Measurements from ENCODE around the gene GPA33. TPM values are rescaled to one million over a fixed set of nuclear protein-coding genes. Genes with fewer than 3 reads are reported as not detected.

Gene GPA33
- total RNA-seq, 1 donor from 2014 or later = not detected

DNA sequence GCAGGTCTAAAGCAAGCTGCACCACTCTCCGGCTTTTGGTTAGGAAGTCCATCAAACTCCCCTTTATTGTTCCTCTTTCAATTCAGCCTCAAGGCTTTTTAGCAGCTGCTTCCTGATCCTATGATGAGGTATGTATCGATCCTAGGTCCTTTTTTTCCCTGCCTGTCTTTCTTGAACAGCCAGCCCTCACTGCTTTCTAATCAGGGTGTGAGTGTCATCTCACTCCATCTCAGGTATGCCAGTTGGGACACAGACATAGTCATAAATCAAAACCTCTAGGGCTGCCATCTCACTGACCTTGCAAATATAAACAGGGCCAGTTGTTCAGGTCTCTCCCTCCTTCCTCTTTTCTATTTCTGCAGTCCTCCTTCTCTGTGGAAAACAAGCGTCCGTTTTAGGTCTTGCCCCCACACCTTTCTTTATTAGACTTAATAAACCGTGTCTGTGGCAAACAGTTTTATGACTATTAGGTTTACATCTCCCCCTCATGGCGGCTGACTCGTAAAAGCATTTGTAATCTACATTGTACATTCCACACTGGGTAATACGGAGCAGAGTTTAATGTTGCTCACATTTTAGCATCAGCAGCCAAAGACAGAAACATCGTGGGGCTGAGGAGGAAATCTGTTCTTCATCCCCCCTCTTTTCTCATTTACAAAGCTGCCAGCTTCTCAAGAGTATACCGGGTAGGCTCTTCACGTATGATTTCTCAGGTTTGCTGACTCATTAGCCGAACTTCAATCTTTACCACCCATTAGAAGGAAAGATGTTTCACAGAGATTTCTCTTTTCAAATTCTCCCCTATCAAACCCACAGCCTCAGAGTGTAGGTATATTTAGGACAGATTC, 15.3 kb upstream of the GPA33 start:
- Mint-ChIP-seq H3K4me1 (ENCODE audit: unreplicated experiment) (peaks cover 32% of the 10 kb centered on the region), H3K27me3 (ENCODE audit: unreplicated experiment) (peaks cover 23% of the 10 kb centered on the region), H3K36me3 (ENCODE audit: unreplicated experiment) (no peaks in the 10 kb centered on the region)

DNA sequence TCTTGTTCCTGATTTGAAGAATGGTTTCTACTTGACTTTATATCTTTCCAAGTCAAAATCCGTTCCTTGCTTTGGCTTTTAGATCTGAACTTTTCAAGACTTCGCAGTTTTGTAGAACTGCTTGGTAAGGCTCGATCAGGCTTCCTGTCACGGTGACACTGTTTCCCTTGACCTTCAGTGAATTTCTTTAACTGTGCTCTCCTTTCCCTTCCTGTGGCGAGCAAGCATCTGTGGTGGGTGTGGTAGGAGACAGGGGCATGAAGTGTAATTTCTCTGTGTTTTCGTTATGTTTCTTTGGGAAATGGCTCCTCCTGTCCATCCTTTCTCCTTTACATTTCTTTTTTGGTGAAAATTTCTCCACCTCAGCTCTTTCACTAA, 14.1 kb upstream of the GPA33 start:
- TF ChIP-seq, protein P1, sequence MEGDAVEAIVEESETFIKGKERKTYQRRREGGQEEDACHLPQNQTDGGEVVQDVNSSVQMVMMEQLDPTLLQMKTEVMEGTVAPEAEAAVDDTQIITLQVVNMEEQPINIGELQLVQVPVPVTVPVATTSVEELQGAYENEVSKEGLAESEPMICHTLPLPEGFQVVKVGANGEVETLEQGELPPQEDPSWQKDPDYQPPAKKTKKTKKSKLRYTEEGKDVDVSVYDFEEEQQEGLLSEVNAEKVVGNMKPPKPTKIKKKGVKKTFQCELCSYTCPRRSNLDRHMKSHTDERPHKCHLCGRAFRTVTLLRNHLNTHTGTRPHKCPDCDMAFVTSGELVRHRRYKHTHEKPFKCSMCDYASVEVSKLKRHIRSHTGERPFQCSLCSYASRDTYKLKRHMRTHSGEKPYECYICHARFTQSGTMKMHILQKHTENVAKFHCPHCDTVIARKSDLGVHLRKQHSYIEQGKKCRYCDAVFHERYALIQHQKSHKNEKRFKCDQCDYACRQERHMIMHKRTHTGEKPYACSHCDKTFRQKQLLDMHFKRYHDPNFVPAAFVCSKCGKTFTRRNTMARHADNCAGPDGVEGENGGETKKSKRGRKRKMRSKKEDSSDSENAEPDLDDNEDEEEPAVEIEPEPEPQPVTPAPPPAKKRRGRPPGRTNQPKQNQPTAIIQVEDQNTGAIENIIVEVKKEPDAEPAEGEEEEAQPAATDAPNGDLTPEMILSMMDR (IDR thresholded peaks at IDR 0.05) = no peak
- Mint-ChIP-seq H3K27ac (ENCODE audit: unreplicated experiment) (no peak overlapping the region), H3K4me1 (ENCODE audit: unreplicated experiment) (peaks cover 26% of the 10 kb centered on the region), H3K27me3 (ENCODE audit: unreplicated experiment) (peaks cover 33% of the 10 kb centered on the region), H3K9me3 (ENCODE audit: unreplicated experiment) (no peaks in the 10 kb centered on the region), H3K4me3 (ENCODE audit: unreplicated experiment) (no peak overlapping the region), H3K36me3 (ENCODE audit: unreplicated experiment) (peaks cover 1% of the 10 kb centered on the region)
- no peak for DNase-seq (ENCODE audit: extremely low spot score, unreplicated experiment)

More for the DNA sequence above, 15.3 kb upstream of the GPA33 start:
- Mint-ChIP-seq H3K4me3 (ENCODE audit: unreplicated experiment) (no peak overlapping the region), H3K27ac (ENCODE audit: unreplicated experiment) (no peak overlapping the region), H3K9me3 (ENCODE audit: unreplicated experiment) (peaks cover 9% of the 10 kb centered on the region)
- DNase-seq (ENCODE audit: extremely low spot score, unreplicated experiment) = no peak
- TF ChIP-seq, protein P1 (IDR thresholded peaks at IDR 0.05) = no peak

DNA sequence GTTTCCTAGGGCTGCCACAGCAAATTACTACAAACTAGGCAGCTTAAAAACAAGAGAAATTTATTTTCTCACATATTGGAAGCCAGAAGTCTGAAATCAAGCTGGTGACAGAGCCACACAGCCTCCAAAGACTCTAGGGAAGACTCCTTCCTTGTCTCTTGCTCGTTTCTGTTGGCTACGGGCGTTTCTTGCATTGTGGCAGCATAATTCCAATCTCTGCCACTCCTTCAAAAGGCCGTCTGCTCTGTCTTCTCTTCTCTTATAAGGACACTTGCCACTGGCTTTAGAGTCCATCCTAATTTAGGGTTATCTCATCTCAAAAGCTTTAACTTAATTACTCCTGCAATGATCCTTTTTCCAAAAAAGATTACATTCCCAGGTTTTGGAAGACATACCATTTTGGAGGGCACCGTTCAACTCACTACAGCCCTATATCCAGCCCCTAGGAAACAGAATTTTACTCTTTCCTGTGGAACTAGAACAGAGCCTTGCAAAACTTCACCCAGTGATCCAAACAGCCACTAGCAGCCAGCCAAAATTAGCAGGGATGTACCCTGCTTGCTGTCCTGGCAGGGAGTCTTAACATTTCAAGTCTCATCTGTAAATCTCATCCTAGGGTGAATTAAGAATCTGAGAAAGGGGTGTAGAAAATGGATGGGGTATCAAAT, 12.9 kb upstream of the GPA33 start:
- DNase-seq (ENCODE audit: extremely low spot score, unreplicated experiment) = no peak
- TF ChIP-seq, protein P1 (IDR thresholded peaks at IDR 0.05) = no peak
- Mint-ChIP-seq H3K4me3 (ENCODE audit: unreplicated experiment) (no peak overlapping the region), H3K9me3 (ENCODE audit: unreplicated experiment) (no peaks in the 10 kb centered on the region), H3K27ac (ENCODE audit: unreplicated experiment) (no peak overlapping the region), H3K27me3 (ENCODE audit: unreplicated experiment) (peaks cover 37% of the 10 kb centered on the region), H3K36me3 (ENCODE audit: unreplicated experiment) (peaks cover 1% of the 10 kb centered on the region), H3K4me1 (ENCODE audit: unreplicated experiment) (peaks cover 16% of the 10 kb centered on the region)

DNA sequence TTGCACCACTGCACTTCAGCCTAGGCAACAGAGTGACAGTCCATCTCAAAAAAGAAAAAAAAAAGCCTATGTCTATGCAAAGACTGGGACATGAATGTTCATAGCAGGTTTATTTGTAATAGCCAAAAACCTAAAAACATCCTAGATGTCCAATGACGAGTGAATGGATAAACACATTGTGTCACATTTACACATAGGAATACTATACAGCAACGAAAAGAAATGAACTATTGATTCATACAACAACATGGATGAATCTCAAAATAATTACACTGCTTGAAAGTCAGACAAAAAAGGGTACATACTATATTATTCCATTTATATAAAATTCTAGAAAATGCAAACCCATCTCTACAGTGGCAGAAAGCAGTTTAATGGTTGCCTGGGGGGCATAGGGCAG, 11.6 kb upstream of the GPA33 start:
- no peak for DNase-seq (ENCODE audit: extremely low spot score, unreplicated experiment)
- peaks cover 39% of the 10 kb centered on the region for H3K27me3 Mint-ChIP-seq (ENCODE audit: unreplicated experiment)
- TF ChIP-seq, protein P1 (IDR thresholded peaks at IDR 0.05) = no peak
- H3K36me3 Mint-ChIP-seq (ENCODE audit: unreplicated experiment) = peaks cover 5% of the 10 kb centered on the region
- H3K9me3 Mint-ChIP-seq (ENCODE audit: unreplicated experiment) = peaks cover 4% of the 10 kb centered on the region
- no peak overlapping the region for H3K27ac Mint-ChIP-seq (ENCODE audit: unreplicated experiment)
- peaks cover 16% of the 10 kb centered on the region for H3K4me1 Mint-ChIP-seq (ENCODE audit: unreplicated experiment)
- no peak overlapping the region for H3K4me3 Mint-ChIP-seq (ENCODE audit: unreplicated experiment)

DNA sequence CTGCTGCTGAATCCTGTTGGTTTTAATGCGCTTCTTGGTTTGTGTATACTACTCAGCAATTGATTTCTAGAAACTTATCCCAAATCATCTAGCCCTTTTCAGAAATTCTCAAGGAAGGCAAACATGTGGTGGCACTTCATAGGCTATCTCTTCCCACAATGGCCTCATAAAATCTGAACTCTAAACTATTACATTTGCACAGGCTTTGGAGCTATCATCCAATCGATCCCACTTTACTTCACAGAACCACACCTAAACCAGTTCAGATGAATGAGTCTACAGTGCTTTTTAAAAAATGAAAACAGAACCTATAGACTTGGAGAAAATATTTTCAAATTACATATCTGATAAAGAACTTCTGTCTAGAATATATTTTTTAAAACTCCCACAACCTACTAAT, 10.6 kb upstream of the GPA33 start:
- Mint-ChIP-seq H3K36me3 (ENCODE audit: unreplicated experiment) (peaks cover 5% of the 10 kb centered on the region), H3K4me1 (ENCODE audit: unreplicated experiment) (peaks cover 23% of the 10 kb centered on the region), H3K27me3 (ENCODE audit: unreplicated experiment) (peaks cover 37% of the 10 kb centered on the region), H3K4me3 (ENCODE audit: unreplicated experiment) (no peak overlapping the region), H3K9me3 (ENCODE audit: unreplicated experiment) (peaks cover 4% of the 10 kb centered on the region), H3K27ac (ENCODE audit: unreplicated experiment) (no peak overlapping the region)
- no peak for DNase-seq (ENCODE audit: extremely low spot score, unreplicated experiment)
- TF ChIP-seq, protein P1 (IDR thresholded peaks at IDR 0.05) = no peak

Measured in osteocyte (in vitro differentiated cells).